Left kidney (tissue), 2 donors: ENCODE measurements around the gene CNPY4. TPM values are rescaled to one million over a fixed set of nuclear protein-coding genes. Genes with fewer than 3 reads are reported as not detected.
"Not testable (repeated sequence)": the region's sequence is repeated elsewhere in the genome, so short reads cannot be mapped to it uniquely, and the experiment has no call there.

Source experiments
- DNase-seq: peaks from one replicate; pipeline ENCODE4 v3.0.0-alpha.2; 2013
- polyA plus RNA-seq: library from polyadenylated mRNA; unstranded; fragments of 120-200 nt; gene quantifications from one replicate; pipeline ENCODE4 v1.2.1, GENCODE V29; 2013; ENCODE audit not compliant: insufficient read length

CNPY4 gene
- polyA plus RNA-seq, 1 donor = 46.7 TPM

DNA sequence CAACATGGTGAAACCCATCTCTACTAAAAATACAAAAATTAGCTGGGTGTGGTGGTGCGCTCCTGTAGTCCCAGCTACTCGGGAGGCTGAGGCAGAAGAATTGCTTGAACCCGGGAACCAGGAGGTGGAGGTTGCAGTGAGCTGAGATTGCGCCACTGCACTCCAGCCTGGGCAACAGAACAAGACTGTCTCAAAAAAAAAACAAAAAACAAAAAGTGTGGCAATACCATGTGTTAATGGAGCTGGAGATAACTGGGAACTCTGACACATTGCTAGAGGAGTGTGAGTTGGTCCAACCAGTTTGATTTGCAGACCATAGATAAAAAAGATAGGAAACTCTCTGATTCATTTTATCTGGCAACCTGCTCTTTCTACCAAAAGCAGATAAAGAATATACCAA is 26.9 kb downstream of the CNPY4 start:
- DNase-seq = not testable (repeated sequence)

DNA sequence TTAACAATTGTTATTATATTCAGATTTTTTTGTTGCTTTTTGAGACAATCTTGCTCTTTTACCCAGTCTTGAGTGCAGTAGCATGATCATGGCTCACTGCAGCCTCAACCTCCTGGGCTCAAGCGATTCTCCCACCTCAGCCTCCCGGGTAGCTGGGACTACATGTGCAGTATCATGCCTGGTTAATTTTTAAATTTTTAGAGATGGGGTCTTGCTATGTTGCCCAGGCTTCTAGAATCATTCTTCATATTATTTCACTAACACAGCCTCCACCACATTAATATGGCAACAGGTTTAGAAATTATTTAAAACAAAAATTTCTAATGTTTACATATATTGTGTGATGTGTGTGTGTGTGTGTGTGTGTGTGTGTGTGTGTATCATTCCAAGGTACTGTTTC is 27.8 kb downstream of the CNPY4 start:
- no peak for DNase-seq

DNA sequence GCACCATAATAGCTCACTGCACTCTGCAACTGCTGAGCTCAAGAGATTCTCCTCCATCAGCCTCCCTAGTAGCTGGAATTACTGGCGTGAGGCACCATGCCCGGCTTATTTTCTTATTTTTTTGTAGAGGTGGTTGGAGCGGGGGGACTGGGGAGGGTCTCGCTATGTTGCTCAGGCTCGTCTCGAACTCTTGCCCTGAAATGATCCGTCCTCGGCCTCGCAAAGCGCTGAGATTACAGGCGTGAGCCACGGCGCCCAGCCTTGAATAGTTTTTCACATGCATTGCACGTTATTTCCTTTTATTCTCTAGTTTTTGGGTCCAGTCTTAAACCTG is 28.8 kb downstream of the CNPY4 start:
- DNase-seq = no peak

DNA sequence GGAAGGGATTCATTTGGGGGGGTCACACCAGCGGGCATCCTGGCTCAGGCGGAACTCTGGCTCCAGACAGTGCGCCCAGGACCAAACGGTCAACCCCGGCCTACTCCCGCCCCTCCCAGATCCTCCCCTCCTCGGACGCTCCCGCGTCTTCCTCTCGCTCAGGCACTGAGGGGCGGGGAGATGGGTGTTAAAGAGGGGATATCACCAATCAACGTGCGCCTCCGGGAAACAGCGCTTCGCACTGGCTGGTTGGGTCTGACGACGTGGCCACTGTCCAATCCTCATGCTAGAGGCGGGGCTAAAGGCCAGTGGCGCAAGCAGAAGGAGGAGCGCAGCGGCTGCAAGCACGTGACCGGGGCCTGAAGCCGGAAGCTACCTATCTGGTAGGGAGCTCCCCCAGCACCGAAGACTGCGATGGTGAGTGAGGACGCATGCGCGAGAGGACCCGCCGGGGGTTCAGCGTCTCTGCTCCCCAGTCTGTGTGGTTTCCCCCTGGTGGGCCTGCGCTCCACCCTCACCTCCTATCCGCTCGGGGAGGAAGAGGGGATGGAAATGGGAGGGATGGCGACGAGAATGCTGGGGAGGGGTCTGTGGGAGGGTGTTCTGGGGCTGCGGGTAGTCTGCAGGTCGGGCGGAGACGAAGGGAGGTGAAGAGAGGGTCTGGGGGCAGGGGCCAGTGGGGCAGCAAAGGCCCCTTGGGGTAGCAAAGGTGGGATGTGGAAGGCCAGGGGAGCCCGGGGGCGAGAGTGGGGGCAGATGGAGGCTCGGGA is 29.3 kb downstream of the CNPY4 start, which contains the start of gene LAMTOR4:
Gene LAMTOR4 (plus strand): TSS at position 360 of the 770 bp plus-strand sequence. CDS start 55 bp downstream, at position 415.
- DNase-seq = peak; percentile 97

DNA sequence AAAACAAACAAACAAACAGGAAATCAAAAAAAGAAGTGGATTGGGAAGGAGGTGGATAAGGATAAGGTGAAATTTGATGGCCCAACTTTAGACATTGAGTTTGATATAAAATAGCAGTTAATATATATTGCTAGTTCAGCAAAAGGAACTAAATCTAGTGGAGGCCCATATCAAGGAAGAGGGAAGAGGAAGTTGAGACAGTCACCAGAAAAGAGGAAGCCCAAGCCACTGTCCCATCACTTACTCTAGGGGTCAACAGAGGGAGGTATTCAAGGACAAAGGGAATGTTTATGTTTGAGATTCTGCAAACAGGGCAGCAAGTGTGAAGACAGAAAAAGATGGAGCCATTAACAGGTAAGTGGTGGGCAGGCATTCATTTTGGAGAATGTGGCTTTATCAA is 33.0 kb downstream of the CNPY4 start:
- no peak for DNase-seq

DNA sequence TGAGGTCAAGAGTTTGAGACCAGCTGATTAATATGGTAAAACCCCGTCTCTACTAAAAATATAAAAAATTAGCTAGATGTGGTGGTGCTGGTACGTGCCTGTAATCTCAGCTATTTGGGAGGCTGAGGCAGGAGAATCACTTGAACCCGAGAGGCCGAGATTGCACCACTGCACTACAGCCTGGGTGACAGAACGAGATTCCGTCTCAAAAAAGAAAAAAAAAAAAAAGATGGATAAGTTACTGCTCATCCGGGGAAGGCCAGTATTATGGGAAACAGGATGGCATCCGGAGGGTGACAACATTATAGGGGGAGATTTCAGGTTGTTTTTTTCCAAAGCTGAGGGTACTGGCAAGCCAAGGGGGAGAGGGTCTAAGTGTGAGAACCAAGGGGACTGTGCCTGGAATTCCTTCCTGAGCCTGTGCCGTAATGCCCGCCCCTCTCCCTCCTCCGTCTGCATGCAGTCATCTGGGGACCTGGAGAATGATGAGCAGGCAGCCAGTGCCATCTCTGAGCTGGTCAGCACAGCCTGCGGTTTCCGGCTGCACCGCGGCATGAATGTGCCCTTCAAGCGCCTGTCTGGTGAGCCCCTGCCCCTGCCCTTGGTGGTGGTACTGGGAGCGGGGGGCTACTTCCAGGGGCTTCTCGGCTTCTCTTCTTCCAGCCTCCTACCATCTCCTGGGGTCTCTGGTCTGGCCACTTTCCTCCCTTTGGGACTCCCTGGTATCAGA is 33.7 kb downstream of the CNPY4 start:
- no peak for DNase-seq

DNA sequence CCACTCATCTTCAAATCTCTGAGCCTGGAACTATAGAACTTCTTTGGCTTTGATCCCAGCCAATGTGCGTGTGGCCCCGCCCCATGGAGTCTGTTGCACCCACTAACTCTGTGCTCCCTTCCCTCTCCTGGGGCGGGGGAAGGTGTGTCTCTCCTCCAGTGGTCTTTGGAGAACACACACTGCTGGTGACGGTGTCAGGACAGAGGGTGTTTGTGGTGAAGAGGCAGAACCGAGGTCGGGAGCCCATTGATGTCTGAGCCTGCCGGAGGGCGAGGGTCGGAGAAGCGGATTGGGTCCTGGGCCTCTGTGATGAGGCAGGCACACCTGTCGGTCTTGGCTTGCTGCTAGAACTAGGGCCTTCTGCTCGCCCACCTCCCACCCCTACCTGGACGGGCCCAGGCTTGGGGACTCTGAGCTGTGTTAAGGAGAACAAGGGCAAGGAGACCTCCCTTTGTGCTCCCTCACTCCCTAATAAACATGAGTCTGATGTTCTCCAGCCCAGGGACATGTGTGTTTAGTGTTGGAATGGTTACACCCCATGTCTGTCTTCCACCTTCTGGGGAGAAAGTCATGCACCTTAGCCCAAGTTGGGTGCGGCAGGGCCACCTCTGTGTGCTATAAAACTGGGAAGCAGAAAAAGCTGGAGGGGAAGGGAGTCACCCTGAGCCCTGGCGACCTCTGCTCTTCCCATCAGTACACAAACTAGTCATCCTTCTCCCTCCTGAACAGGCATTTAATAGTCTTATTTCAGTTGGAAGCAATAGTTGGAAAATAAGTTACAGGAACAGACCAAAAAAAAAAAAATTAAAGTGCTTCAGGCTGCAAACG is 34.5 kb downstream of the CNPY4 start:
- DNase-seq = no peak

DNA sequence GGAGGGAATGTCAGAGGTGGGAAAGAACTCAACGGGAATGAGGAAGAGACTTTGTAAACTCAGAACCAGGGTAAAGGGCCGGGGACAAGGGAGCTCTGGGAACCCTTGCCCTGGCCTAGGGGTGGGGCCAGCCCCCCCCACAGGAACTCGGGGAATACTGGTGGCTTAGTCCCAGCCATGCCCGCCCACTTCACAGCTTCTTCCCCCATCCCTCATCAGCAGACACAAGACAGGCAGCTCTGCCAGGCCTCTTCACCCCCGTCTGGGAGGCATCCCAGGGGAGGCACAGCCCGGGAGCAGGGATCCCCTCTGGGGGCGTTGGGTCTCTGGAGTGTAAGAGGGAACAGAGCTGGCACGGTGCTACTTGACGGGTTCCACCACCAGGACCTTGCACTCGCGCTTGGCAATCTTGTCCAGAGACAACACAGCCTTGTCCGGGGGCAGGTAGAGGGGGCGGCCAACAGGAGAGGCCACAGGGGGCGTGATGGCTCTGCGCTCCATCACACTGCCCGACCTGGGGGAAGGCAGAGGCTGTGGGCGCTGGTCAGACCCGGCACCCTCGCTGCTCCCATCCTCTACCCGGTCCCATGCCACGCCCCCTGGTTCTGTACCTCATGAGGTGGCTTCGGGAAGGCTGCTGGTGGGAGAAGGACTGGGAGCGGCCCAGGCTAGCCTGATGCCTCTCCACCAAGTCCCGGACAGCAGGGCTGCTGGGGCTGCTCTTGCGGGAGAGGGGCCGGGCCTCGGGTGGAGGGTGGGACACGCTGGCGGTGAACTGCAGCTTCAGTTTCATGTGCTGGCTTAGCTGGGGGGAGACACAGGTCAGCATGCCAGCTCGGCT is 35.4 kb downstream of the CNPY4 start:
- no peak for DNase-seq

DNA sequence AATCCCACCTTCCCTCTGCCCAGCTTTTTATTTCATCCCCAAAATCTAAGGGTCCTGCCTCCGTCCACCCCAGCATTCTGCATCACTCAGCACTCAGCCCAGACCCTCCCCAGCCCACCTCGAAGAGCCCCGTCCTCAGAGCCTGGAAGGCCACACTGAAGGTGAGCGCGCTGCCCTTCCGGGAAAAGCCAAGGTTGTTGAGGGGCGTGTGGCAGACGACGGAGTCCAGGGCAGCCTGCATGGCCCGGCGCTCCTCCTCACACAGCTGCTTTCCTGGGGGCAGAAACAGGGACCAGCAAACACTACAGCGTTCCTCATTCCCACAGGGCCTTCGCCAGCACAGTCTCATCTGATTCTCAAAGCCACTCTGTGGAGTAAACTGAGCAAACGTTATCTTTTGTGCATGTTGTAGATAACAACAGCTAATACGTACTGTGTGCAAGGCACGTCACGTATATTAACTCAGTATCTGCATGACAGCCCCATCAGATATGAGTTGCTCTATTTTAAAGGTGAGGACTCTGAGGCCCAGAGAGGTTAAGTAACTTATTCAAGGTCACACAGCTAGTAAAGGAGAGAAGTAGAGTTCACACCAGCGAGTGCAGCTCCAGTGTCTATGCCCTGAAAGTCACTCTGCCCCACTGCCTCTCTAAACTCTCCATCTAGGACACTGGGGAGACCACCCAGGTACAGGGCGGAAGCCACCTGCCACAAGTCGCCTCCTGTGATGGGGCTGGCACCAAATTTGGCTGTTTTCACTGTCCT is 36.3 kb downstream of the CNPY4 start:
- no peak for DNase-seq

DNA sequence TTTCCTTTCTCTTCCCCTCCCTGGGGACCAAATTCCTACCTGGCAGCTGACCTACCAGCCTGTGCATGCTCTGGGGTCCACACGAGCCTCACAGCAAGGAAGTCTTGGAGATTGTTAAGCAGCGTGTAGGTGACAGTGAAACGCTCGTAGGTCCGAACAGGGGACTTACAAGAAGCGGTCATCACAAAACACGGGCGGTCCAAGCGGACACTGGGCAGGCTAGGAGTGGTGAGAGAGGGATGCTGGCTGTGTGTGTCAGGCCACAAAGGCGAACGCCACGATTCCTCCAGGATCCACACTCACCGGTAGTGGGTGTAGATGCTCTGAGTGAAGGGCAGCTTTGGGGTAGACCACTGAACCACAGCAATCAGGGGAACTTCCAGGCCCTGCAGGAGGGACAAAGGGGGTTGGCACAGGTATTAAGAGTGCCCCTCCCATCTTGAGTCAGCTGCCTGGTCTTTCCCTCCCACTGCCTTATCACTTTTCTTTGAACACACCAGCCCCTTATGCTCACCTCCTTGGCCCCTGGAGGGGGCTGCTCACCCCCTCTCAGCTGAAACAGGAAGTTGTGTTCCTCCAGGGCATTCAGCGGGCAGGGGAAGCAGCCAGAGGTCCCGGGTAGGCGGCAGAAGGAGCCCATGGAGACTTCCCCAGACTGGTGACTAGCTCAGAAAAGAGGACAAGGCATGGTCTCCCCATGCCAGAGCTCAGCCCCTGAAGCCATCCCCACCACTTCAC is 37.1 kb downstream of the CNPY4 start:
- DNase-seq = no peak

DNA sequence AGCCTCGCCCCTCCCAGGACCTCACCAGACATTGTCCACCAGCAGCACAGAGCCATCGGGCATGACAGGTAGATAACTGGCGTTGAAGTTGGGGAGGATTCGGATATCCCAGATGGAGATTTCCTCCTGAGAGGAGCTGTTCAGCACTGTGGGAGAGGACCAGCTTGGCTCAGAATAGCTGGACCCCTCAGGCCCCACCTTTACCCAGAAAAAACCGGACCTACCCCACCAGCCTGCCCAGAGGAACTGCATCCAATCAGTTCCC is 37.6 kb downstream of the CNPY4 start:
- DNase-seq = no peak

DNA sequence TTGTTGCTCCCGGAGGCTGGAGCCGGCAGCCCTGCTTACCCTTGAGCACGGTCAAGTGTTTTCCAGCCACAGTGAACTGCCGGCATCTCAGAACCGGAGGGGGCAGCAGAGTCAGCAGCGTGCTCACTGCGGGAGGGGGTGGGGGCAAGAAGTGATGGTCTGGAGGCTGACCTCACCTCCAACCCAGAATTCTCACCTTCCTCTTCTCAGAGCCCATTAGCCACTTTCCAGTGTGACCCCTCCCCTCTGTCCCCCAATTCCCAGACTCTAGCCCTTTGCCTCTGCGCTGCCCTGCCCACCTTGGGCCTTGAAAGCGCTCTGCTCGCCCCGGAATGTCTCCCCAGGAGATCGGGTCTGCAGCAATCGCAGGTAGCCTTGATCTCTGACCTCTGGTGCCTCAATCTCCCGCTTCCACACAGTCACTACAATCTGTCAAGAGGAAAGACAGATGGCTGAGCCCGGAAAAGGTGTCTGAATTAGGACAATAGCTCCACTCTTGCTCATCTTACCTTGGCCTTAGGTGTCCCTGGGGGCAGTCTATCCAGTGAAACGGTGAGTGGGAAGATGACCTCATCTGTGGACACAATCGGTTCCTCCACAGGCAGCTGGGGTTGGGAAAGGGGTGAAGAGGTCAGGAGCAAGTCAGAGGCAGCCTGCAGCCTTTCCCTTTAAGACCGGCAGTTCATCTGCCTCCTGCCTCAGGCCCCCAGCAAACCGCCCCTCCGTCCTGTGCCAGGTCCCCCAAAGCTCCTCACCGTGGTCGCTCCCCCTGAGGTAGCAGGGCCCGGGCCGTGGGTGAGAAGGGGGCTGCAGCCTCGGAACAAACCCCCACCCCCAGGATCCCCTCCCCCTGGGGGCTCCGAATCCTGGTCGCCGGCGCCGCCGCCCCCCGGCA is 38.1 kb downstream of the CNPY4 start:
- no peak for DNase-seq

DNA sequence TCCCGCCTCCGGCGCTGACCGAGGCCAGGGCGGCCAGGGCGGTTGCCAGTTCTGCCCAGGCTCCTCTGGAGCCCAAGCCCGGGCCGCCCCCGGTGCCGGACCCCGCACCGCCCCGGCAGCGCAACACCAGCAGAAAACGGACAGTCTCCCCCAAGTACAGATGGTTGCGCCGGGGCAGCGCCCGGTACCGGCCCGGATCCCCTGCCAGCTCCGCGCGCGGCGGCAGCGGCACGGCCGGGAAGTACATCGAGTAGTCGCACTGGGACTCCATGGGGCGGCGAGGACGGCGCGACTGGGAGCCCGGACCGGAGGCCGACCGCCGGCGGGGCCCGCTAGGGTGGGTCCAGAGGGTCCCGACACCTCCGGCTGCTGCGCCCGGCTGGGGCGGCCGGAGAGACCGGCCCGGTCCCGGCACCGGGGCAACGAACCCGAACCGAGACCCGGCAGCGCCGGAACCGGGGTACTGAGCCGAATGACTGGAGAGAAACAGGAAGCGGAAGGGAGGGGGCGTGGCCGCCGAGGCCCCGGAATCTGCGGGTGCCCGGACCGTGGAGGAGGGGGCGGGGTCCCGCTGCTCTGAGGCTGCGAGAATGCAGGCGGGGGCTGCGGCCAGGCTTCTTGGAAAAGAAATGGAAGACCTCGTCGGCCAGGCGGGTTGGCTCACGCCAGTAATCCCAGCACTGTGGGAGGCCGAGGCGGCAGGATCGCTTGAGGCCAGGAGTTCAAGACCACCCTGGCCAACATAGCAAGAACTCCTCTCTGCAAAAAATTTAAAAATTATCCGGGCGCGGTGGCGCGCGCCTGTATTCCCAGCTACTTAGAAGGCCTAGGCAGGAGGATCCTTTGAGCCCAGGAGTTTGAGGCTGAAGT is 39.0 kb downstream of the CNPY4 start, which contains the start of gene TRAPPC14:
Gene TRAPPC14 (minus strand): TSS at position 495 of the 870 bp plus-strand sequence. CDS start 224 bp downstream, at position 271.
- peak; percentile 92 for DNase-seq

DNA sequence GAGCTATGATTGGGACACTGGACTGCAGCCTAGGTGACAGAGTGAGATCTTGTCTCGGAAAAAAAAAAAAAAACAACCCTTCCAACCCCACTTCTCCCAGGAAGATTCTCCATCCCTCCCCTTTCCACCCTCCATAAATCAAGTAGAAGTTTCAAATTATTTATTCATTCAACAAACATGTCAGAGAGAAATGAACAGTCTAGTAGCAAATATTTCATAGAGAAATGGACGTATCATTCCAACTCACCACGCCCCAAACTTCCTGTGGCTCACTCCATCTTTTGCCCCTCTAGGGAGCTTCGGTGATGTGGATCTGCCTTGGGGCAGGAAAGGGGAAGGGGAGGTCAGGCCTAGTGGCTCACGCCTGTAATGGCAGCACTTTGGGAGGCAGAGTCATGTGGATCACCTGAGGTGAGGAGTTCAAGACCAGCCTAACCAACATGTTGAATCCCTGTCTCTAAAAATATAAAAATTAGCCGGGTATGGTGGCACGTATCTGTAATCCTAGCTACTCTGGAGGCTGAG is 39.7 kb downstream of the CNPY4 start:
- DNase-seq = no peak

DNA sequence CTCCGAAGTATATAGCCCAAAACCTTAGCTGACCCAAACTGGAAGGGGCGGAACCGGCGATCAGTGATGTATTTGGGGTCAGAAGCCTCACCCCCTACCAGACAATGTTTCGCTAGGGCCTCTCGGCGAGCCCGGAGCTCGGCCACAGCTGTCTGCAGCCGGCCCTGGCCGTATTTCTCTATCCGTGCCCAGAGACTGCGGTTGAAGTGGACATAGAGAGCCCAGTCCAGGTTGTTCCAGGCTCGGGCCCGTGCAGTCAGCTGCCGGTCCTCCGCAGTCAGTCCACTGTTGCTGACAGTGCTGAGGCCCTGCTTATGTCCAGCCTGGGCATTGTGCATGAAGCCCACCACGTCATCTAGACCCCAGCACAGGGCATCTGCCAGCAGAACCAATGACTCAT is 40.6 kb downstream of the CNPY4 start:
- no peak for DNase-seq

DNA sequence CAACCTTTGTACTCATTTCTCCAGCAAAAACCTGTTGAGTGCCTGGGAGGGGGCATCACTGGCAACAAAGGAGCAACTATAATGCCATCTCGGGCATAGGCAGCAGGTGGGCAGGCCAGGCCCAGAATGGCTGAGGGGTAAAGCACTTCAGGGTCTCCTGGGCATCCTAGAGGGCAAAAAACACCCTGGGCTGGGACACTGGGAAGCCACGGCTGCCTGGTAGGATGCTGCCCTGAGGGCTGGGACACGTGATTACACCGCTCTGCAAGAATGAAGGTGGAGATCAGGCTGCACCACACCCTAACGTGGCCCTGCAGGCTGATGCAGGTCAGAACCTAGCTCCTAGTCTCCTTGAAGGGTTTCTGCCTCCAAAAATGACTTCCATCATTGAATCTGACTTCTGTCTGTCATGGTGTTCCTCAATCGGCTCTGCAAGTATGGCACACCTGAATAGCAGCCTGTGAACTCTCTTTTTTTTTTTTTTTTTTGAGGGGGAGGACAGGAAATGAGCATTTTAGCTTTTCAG is 43.6 kb downstream of the CNPY4 start:
- no peak for DNase-seq

DNA sequence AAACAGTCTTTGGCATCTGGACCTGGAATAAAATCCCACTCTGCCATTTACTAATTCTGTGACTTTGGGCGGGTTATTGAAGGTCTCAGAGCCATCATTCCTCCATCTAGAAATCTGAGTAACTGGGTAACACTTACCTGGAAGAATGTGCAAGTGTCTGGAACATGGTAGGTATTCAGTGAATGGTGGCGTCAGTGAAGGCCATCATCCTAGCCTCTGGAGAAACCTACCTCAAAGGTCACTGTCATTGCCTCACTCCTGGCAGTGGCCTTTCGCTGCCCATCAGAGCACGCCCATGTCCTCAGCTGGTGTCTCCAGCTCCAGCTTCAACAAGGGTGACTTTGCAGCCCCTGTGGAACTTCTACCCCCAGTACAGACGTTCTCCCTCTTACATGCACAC is 44.4 kb downstream of the CNPY4 start:
- DNase-seq = no peak
